OCI-M2 (cell line): ENCODE measurements around the gene GLYATL2.

Source experiments
- DNase-seq: peaks from one replicate; lab custom pipeline; 2025; ENCODE audit not compliant: unreplicated experiment; lab: John Stamatoyannopoulos, UW

GLYATL2 gene

GRCh38 chr11:58844361-58845005, at the start of gene GLYATL2:
GLYATL2 (minus strand) TSS chr11:58844704; CDS start chr11:58839612, 5,092 bp downstream.
- no peak for DNase-seq

GRCh38 chr11:58893899-58894298, 49.4 kb upstream of the GLYATL2 start:
- no peak for DNase-seq

GRCh38 chr11:58888579-58888978, 44.1 kb upstream of the GLYATL2 start:
- no peak for DNase-seq

GRCh38 chr11:58887452-58887851, 42.9 kb upstream of the GLYATL2 start:
- no peak for DNase-seq

GRCh38 chr11:58880625-58881024, 36.1 kb upstream of the GLYATL2 start:
- no peak for DNase-seq

GRCh38 chr11:58880166-58880565, 35.7 kb upstream of the GLYATL2 start:
- no peak for DNase-seq

GRCh38 chr11:58867556-58867955, 23.1 kb upstream of the GLYATL2 start:
- no peak for DNase-seq

GRCh38 chr11:58866788-58867187, 22.3 kb upstream of the GLYATL2 start:
- DNase-seq: no peak

GRCh38 chr11:58864335-58864734, 19.8 kb upstream of the GLYATL2 start:
- no peak for DNase-seq

GRCh38 chr11:58863697-58864096, 19.2 kb upstream of the GLYATL2 start:
- DNase-seq: no peak

- DNase-seq: no peak
Measured at GRCh38 chr11:58861533-58861932, 17.0 kb upstream of the GLYATL2 start.

GRCh38 chr11:58856806-58857205, 12.3 kb upstream of the GLYATL2 start:
- no peak for DNase-seq

GRCh38 chr11:58845386-58845785, 882 bp upstream of the GLYATL2 start:
- DNase-seq: no peak

GRCh38 chr11:58837707-58838388, 6.7 kb downstream of the GLYATL2 start:
- no peak for DNase-seq

GRCh38 chr11:58832056-58832645, 12.4 kb downstream of the GLYATL2 start:
- DNase-seq: no peak

GRCh38 chr11:58830673-58831301, 13.7 kb downstream of the GLYATL2 start:
- no peak for DNase-seq

GRCh38 chr11:58829786-58830185, 14.7 kb downstream of the GLYATL2 start:
- DNase-seq: no peak

GRCh38 chr11:58813693-58814092, 30.8 kb downstream of the GLYATL2 start:
- DNase-seq: no peak

- DNase-seq: no peak
Measured at GRCh38 chr11:58811499-58811898, 33.0 kb downstream of the GLYATL2 start.

- no peak for DNase-seq
Measured at GRCh38 chr11:58807343-58807742, 37.2 kb downstream of the GLYATL2 start.

- no peak for DNase-seq
Measured at GRCh38 chr11:58805065-58805464, 39.4 kb downstream of the GLYATL2 start.

- no peak for DNase-seq
Measured at GRCh38 chr11:58801974-58802545, 42.4 kb downstream of the GLYATL2 start.
